Renal pelvis (tissue), 4 donors: ENCODE results near the gene CNN2. TPM values are rescaled to one million over a fixed set of nuclear protein-coding genes. Genes with fewer than 3 reads are reported as not detected.

Source experiments
- DNase-seq: peaks from one replicate; pipeline ENCODE4 v3.0.0-alpha.2; 2013
- polyA plus RNA-seq, 3 donors: library from polyadenylated mRNA; unstranded; fragments of 120-200 nt; gene quantifications; one replicate each; pipeline ENCODE4 v1.2.1, GENCODE V29; 2013; ENCODE audit not compliant: insufficient read length in 3 of 3

Gene CNN2
- polyA plus RNA-seq, 3 donors, result 171 to 183 (median 174) TPM

DNA sequence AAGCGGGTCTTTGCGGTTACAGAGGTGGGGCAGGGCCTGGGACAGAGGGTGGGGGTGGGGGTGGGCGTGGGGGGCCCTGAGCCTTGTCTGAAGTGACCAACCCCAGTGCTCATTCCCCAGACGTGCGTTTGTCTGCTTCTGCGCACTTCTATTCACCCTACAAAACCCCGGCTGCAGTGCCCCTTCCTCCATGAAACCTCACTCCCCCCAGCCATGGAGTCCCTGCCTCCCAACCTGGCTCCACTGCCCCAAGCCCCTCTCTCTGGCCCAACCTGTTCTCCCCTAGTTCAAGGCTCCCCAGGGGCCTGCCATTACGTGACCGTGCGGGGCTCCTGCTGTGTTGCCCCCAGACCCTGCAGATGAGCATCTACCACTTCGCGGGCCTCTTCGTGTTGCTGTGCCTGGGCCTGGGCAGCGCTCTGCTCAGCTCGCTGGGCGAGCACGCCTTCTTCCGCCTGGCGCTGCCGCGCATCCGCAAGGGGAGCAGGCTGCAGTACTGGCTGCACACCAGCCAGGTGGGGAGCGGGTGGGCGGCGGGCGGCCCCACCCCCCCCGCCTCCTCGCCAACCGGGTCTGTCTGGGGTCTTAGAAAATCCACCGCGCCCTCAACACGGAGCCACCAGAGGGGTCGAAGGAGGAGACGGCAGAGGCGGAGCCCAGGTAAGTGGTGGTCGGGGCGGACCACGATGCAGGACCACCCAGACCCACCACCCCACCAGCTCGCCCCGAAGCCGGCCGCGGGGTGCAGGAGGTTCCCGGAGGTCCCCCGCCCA, 18.0 kb upstream of the CNN2 start:
- DNase-seq, result no peak

DNA sequence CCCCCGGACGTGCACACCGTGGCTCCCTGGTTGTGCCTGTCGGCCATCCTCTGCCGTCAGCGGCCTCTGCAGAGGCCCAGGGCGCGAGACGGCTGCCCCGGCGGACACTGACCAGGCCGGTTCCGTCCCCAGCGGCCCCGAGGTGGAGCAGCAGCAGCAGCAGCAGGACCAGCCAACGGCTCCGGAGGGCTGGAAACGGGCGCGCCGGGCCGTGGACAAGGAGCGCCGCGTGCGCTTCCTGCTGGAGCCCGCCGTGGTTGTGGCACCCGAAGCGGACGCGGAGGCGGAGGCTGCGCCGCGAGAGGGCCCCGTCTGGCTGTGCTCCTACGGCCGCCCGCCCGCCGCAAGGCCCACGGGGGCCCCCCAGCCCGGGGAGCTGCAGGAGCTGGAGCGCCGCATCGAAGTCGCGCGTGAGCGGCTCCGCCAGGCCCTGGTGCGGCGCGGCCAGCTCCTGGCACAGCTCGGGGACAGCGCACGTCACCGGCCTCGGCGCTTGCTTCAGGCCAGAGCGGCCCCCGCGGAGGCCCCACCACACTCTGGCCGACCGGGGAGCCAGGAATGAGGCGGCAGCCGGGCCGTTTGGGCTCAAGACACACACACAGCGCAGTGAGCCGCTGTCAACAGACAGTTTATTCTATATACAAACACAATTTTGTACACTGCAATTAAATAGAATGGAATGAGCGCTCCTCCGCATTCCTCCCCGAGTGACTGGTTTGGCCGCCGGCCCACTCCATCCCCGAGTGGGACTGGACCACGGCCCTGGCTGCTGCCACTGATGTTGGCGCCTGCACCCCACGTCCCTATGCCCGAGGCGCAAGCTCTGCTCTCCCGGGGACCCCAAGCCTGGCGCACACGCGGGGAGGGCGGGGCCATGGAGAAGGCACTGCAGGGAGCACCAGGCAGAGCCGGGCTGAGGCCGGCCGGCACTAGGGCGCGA, 17.1 kb upstream of the CNN2 start:
- no peak for DNase-seq

- DNase-seq, result no peak
These were observed 16.3 kb upstream of the CNN2 start for GRCh38 chr19:1009981-1010538.

DNA sequence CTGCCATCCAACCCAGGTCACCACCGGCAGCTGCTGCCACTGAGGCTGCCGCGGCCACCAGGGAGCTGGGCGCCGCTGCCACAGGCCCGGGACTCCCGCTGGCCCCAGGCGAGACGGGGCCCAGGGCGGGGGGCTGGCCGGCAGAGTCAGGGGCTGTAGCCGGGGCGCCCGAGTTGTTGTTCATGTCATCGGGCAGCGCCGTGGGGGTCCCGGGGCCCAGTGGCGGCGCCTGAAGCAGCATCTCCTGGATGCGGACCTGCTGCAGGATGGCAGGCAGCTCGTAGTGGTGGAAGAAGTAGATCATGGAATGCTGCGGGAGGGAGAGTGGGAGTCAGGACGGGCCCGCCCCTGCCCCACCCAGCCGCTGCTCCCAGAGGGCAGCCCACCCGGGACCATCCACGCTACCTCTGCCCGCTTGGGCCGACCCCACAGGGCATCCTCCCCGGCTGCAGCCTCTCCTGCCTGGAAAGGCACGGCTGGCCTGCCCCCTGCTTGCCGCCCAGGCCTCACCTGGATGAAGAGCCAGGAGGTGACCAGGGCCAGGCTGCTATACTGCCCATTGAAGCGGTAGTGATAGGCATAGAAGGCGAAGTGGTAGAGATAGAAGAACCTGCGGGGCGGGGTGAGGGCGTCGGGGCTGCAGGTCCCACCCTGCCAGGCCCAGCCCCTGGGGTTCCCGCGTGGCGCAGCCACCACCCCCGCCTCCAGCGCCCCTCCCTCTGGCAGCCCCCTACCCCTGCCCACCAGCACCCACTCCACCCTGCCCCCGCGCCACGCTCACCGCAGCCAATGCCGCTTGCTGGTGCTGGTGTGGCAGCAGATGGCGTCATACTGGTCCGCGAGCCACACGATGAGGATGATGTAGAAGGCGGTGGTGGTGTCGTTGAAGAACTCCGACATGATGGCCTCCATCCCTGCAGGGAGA, 15.6 kb upstream of the CNN2 start:
- no peak for DNase-seq

DNA sequence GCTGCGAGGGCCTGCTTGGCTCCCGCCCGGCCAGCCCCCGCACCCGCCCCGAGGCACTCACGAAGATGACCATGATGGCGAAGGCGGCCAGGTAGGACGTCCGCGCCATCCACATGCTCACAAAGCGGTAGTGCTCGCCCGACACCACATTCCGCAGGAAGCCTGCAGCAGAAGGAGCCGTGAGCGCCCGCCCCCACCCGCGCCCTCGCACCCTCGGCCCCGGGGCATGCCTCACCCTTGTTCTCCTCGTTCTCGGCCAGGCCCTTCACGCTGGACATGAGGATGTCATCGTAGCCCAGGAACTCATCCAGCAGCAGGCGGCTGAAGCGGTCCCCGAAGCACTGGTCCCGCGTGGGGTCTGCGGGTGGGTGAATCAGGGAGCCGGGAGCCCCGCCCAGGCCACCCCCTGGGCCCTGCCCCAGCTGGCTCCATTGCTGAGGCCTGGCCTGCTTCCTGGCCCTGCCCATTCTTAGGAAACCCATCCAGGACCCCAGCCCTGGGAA, 14.5 kb upstream of the CNN2 start:
- DNase-seq, result no peak

DNA sequence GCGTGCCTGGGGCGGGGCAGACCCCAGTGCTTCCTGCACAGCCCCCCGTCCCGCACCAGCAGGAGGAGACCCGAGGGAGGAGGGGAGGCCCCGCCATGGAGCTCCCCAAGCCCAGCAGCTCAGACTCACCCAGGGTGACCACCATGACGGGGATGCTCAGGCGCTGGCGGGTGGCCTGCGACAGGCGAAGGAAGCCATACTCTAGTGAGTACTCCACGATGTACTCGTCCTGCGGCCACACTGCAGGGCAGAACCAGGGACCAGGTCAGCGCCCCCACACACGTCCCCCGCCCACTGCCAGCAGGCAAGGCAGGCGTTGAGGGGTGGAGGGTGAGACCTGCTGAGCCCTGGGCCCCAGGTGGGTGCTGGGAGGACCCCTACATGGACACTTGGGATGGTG, 14.1 kb upstream of the CNN2 start:
- DNase-seq, result no peak

- DNase-seq, result no peak
These were observed 13.2 kb upstream of the CNN2 start for GRCh38 chr19:1013218-1013617.

GRCh38 chr19:1014161-1015060, 12.0 kb upstream of the CNN2 start:
- DNase-seq, result no peak

GRCh38 chr19:1015061-1015781, 11.2 kb upstream of the CNN2 start:
- no peak for DNase-seq

- DNase-seq, result no peak
These were observed 10.4 kb upstream of the CNN2 start for GRCh38 chr19:1015782-1016646.

DNA sequence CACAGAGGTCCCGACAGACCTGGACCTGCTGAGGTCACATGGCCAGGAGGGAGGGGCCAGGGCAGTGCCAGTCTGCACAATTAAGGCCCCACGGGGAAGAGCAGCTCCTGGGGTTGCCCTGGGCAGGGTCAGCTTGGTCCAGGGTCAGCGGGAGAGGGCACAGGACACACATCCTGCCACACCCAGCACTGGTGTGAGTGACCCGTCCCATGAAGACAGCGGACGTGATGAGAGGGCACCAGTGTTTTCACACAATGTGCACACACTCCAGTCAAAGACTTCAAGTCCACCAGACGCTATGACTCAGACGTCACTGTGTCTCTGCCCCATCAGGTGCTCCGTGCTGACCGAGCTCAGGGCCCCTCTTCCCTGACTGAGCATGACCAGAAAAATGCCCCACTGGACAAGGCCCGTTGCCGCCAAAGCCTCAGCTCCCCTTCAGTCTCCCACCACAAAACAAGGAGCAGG, 9.7 kb upstream of the CNN2 start:
- DNase-seq, result no peak

- no peak for DNase-seq
These were observed 9.1 kb upstream of the CNN2 start for GRCh38 chr19:1017115-1017905.

- DNase-seq, result no peak
These were observed 8.5 kb upstream of the CNN2 start for GRCh38 chr19:1017906-1018305.

DNA sequence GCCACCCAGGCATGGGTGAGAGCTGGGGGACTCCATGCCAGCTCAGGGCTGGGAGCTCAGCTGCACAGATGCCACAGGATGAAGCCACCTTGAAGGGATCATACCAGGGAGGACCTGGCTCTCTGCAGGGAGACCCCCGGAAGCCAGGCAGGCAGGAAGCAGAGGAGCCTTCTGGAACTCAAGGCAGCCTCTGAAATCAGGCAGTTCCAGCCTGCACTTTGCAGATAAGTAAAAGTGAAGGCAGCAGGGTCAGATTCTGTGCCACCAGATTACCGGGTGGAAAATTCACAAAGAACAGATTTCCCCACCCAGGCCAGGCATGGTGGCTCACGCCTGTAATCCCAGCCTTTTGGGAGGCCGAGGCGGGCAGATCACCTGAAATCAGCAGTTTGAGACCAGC, 8.0 kb upstream of the CNN2 start:
- DNase-seq, result no peak

DNA sequence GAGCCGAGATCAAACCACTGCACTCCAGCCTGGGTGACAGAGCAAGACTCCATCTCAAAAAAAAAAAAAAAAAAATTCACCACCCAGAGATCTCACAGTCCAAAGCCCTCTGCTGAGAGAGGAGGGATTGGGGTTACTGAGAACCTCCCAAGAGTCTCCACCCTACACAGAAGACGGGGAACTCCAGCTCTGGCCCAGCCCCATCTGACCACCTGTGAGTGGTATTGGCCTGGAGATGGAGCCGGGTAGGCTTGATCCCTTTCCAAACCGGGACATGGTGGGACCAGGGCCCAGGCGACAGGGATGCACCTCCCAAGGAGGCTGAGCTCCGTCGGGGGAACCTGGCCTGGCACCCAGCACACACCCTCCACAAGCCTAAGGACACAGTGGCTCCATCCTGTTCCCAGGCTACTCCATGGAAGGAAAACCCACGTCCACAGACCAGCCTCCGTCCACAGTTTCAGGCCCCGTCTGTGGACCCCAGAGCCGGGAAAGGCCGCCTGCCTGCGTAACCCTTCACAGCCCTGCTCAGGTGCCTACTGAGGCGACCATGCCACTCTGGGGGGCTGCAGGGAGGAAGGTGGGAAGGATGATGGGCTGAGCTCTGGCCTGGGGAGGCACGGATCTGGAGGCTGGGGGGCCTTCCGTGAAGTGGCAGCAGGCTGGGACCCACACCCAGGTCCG, 7.3 kb upstream of the CNN2 start:
- DNase-seq, result no peak

DNA sequence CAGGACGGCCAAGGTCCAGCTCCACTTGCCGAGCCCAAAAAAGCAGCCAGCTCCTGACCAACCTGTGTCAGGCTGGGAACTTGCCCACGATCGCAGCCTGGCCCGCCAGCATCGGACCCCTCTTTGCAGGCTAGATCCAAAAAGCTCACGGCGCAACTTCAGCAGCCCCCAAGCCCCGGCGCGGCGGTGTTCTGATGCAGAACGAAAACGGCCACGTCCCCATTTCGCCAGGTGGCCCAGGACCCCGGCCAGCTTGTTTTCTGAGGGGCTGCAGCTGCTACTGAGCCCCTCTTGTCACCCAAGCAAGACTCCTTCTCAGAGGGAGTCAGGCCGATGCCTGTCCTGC, 6.8 kb upstream of the CNN2 start:
- no peak for DNase-seq
